Panc1 (cell line): Measurements from ENCODE around the gene YDJC.

Experiments
- POLR2AphosphoS5 ChIP-seq: IDR thresholded peaks from 2 replicates; pipeline ENCODE4 v1.6.1; 2012; ENCODE audit warnings: mild to moderate bottlenecking, low read depth, low read length, moderate library complexity
- SIN3A ChIP-seq: IDR thresholded peaks from 2 replicates; pipeline ENCODE4 v1.6.1; 2012; ENCODE audit warnings: low read depth, mild to moderate bottlenecking, low read length, moderate library complexity, borderline replicate concordance; ENCODE audit not compliant: insufficient read depth
- TCF7L2 ChIP-seq: IDR thresholded peaks from 2 replicates; pipeline ENCODE4 v1.6.1; 2011; ENCODE audit warnings: mild to moderate bottlenecking, low read depth, low read length, inconsistent platforms
- TF ChIP-seq, protein P1 (sequence below): fragments of 450-650 bp; IDR thresholded peaks from 2 replicates; pipeline ENCODE4 v1.5.1; 2017; ENCODE audit warnings: mild to moderate bottlenecking
- TF ChIP-seq, protein P2 (sequence below), 2 experiments: IDR thresholded peaks; 2 replicates each; pipeline ENCODE4 v1.6.1; 2011 to 2012; ENCODE audit warnings: low read depth in 2 of 2, control low read depth in 1 of 2, low read length in 1 of 2, mild to moderate bottlenecking in 1 of 2, moderate library complexity in 1 of 2; ENCODE audit not compliant: insufficient read depth in 1 of 2

DNA sequence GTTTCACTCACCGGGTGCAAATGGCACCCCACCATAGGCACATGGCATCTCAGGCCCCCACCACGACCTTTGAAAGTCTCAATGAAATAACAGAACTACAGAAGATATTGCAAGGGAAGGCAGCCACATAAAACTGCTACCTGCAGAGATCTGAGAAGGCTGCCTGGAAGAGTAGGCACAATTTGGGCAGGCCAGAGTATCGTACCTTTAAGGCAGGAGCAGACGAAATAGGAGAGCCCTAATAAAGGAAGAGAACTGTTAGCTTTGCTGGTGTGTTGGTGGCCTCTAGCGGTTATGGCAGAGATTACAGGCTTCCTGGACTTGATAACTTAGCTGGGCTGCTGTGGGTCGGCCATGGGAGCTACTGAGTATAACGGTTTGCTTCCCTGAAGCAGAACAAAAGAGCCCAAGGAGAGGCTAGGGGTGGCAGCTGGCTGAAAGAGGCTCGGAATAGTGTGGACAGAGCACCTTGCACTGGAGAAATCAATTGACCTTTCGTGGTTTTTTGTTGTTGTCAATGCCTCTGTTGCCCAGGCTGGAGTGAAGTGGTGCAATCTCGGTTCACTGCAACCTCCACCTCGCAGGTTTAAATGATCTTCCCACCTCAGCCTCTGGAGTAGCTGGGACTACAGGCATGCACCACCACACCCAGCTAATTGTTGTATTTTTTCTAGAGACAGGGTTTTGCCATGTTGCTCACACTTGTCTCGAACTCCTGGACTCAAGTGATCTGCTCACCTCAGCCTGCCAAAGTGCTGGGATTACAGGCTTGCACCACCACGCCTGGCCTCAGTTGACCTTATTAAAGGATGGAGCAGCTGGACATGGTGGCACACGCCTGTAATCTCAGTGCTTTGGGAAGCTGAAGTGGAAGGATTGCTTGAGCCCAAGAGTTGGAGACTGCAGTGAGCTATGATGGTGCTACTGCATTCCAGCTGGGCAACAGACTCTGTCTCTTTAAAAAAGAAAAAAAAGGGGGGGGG is 17.1 kb upstream of the YDJC start:
- TF ChIP-seq, protein P1, sequence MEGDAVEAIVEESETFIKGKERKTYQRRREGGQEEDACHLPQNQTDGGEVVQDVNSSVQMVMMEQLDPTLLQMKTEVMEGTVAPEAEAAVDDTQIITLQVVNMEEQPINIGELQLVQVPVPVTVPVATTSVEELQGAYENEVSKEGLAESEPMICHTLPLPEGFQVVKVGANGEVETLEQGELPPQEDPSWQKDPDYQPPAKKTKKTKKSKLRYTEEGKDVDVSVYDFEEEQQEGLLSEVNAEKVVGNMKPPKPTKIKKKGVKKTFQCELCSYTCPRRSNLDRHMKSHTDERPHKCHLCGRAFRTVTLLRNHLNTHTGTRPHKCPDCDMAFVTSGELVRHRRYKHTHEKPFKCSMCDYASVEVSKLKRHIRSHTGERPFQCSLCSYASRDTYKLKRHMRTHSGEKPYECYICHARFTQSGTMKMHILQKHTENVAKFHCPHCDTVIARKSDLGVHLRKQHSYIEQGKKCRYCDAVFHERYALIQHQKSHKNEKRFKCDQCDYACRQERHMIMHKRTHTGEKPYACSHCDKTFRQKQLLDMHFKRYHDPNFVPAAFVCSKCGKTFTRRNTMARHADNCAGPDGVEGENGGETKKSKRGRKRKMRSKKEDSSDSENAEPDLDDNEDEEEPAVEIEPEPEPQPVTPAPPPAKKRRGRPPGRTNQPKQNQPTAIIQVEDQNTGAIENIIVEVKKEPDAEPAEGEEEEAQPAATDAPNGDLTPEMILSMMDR: peak; percentile 86
- TF ChIP-seq POLR2AphosphoS5 (no peak), TCF7L2 (no peak), SIN3A (no peak)
- TF ChIP-seq, protein P2, sequence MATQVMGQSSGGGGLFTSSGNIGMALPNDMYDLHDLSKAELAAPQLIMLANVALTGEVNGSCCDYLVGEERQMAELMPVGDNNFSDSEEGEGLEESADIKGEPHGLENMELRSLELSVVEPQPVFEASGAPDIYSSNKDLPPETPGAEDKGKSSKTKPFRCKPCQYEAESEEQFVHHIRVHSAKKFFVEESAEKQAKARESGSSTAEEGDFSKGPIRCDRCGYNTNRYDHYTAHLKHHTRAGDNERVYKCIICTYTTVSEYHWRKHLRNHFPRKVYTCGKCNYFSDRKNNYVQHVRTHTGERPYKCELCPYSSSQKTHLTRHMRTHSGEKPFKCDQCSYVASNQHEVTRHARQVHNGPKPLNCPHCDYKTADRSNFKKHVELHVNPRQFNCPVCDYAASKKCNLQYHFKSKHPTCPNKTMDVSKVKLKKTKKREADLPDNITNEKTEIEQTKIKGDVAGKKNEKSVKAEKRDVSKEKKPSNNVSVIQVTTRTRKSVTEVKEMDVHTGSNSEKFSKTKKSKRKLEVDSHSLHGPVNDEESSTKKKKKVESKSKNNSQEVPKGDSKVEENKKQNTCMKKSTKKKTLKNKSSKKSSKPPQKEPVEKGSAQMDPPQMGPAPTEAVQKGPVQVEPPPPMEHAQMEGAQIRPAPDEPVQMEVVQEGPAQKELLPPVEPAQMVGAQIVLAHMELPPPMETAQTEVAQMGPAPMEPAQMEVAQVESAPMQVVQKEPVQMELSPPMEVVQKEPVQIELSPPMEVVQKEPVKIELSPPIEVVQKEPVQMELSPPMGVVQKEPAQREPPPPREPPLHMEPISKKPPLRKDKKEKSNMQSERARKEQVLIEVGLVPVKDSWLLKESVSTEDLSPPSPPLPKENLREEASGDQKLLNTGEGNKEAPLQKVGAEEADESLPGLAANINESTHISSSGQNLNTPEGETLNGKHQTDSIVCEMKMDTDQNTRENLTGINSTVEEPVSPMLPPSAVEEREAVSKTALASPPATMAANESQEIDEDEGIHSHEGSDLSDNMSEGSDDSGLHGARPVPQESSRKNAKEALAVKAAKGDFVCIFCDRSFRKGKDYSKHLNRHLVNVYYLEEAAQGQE (IDR thresholded peaks at IDR 0.05; ENCODE audit: insufficient read depth in 1 of 2, low read depth in 2 of 2, low read length in 1 of 2): no peak
